Fibroblast of mammary gland (primary cell): Measurements from ENCODE around the gene MMP7.

Source experiments
- DNase-seq: peaks from one replicate; pipeline ENCODE4 v3.0.0-alpha.2; 2010; ENCODE audit warnings: low read depth
- H3K4me3 ChIP-seq: 2 replicates; pipeline ENCODE4 v1.5.1; 2011; ENCODE audit warnings: low read depth, mild to moderate bottlenecking, low read length, moderate library complexity; ENCODE audit not compliant: control insufficient read depth
- TF ChIP-seq, protein P1 (sequence below): conservative IDR thresholded peaks from 2 replicates; pipeline ENCODE4 v1.5.1; 2011; ENCODE audit warnings: low read depth, low read length, inconsistent platforms; ENCODE audit not compliant: control insufficient read depth, insufficient read depth

MMP7 gene

GRCh38 chr11:102521121-102521520 lies 9.4 kb downstream of the MMP7 start:
- TF ChIP-seq, protein P1, sequence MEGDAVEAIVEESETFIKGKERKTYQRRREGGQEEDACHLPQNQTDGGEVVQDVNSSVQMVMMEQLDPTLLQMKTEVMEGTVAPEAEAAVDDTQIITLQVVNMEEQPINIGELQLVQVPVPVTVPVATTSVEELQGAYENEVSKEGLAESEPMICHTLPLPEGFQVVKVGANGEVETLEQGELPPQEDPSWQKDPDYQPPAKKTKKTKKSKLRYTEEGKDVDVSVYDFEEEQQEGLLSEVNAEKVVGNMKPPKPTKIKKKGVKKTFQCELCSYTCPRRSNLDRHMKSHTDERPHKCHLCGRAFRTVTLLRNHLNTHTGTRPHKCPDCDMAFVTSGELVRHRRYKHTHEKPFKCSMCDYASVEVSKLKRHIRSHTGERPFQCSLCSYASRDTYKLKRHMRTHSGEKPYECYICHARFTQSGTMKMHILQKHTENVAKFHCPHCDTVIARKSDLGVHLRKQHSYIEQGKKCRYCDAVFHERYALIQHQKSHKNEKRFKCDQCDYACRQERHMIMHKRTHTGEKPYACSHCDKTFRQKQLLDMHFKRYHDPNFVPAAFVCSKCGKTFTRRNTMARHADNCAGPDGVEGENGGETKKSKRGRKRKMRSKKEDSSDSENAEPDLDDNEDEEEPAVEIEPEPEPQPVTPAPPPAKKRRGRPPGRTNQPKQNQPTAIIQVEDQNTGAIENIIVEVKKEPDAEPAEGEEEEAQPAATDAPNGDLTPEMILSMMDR, result no peak
- no peak for DNase-seq
- H3K4me3 ChIP-seq, result no peak overlapping the region

DNA sequence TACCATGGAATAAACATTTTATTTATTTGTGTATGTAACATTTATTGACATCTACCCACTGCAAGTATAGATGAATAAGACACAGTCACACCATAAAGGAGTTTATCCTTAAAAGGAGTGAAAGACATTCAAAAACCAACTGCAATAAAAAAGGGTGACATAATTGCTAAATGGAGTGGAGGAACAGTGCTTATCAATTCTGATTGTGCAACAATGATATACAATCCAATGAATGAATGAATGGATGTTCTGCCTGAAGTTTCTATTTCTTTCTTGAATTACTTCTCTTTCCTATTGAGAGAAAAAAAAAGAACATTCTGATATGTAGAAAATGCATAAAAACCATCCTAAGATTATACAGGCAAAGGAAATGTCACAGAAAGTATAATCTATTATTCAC lies 10.0 kb downstream of the MMP7 start:
- H3K4me3 ChIP-seq, result no peak overlapping the region
- DNase-seq, result no peak
- TF ChIP-seq, protein P1, result no peak

DNA sequence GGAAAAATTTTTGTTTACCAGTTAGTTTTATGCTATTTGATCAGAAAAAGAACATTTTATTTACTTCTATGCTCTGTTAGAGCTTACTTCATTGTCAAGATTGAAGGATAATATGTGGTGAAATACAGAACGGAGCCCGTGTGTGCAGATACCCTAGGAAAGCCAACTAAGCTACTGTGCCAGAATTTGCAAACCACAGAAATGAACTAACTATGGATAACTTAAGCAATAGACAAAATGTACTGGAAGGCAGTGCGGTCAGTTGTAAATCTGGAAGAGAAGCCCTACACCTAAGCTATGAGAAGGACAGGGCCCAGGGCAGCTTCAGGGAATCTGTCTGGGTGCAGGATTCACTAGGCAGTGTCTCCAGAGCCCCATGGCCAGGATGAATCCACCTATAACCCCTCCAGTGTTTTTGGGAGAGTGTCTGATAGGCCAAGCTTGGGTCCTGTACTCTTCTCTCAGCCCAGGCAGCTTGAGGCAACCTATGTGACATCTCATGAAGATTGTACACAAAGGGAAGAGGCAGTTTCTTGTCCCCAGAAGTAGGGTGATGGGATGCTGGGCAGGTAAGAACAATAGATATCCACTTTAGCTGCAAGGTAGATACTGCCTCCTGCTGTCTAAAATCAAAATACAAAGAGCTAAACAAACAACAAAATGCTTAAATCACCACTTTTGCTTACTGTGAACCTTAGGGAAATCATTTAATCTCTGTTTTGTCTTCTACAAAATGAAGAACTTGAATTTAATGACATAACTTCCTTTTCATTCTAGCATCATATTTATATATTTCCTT lies 12.1 kb downstream of the MMP7 start:
- DNase-seq, result no peak
- H3K4me3 ChIP-seq, result no peak overlapping the region
- TF ChIP-seq, protein P1, result peak; percentile 25

- TF ChIP-seq, protein P1, result no peak
- H3K4me3 ChIP-seq, result no peak overlapping the region
- DNase-seq, result no peak
Measured at GRCh38 chr11:102517670-102518069, 12.9 kb downstream of the MMP7 start.

GRCh38 chr11:102516179-102516578 lies 14.4 kb downstream of the MMP7 start:
- H3K4me3 ChIP-seq, result no peak overlapping the region
- DNase-seq, result no peak
- TF ChIP-seq, protein P1, result no peak

GRCh38 chr11:102513869-102514268 lies 16.7 kb downstream of the MMP7 start:
- DNase-seq, result peak; percentile 54
- TF ChIP-seq, protein P1, result no peak
- no peak overlapping the region for H3K4me3 ChIP-seq
